CD8-positive, alpha-beta memory T cell (primary cell): Measurements from ENCODE around the gene PACSIN2. TPM values are rescaled to one million over a fixed set of nuclear protein-coding genes. Genes with fewer than 3 reads are reported as not detected.
A peak's percentile ranks its signal among the peaks of the same experiment; 100 is the strongest.
"Not testable (repeated sequence)": the region's sequence is repeated elsewhere in the genome, so short reads cannot be mapped to it uniquely, and the experiment has no call there.

Experiments used
- CTCF ChIA-PET: fragments of 350-600 bp; sonication (Branson Sonifier 250); formaldehyde crosslinking; loops from one replicate; lab custom pipeline; 2021; ENCODE audit warnings: antibody characterized with exemption; lab: Charles Lee
- POLR2A ChIA-PET: fragments of 350-600 bp; sonication (Branson Sonifier 250); formaldehyde crosslinking; loops from one replicate; lab custom pipeline; 2021; ENCODE audit warnings: antibody characterized with exemption; lab: Charles Lee
- DNase-seq, 5 donors: peaks; one replicate each; pipeline versions ENCODE4 v3.0.0 to v3.0.0-alpha.2; 2020 to 2022; ENCODE audit warnings: mixed read lengths in 1 of 5
- H3K27ac ChIP-seq: one replicate; pipeline ENCODE4 v1.7.0; 2013; ENCODE audit warnings: low read depth, mild to moderate bottlenecking, low read length, moderate library complexity
- H3K27me3 ChIP-seq: 2 replicates; pipeline ENCODE4 v1.7.0; 2013; ENCODE audit warnings: low read length, mild to moderate bottlenecking; ENCODE audit not compliant: insufficient read depth, poor library complexity, severe bottlenecking
- H3K36me3 ChIP-seq: 2 replicates; pipeline ENCODE4 v1.7.0; 2013; ENCODE audit warnings: mild to moderate bottlenecking, low read length, moderate library complexity; ENCODE audit not compliant: insufficient read depth
- H3K4me1 ChIP-seq: 2 replicates; pipeline ENCODE4 v1.7.0; 2013; ENCODE audit warnings: mild to moderate bottlenecking, low read length, moderate library complexity; ENCODE audit not compliant: insufficient read depth
- H3K4me3 ChIP-seq: 2 replicates; pipeline ENCODE4 v1.7.0; 2013; ENCODE audit warnings: mild to moderate bottlenecking, low read length
- H3K9me3 ChIP-seq: 2 replicates; pipeline ENCODE4 v1.7.0; 2013; ENCODE audit warnings: mild to moderate bottlenecking, low read length
- H3K27ac Mint-ChIP-seq, 8 donors: one replicate each; pipeline ENCODE4 v1.8.0; 2020 to 2021; ENCODE audit warnings: mixed read lengths in 8 of 8, mild to moderate bottlenecking in 6 of 8, inconsistent platforms in 3 of 8, moderate library complexity in 3 of 8
- H3K27me3 Mint-ChIP-seq, 2 donors: one replicate each; pipeline ENCODE4 v1.8.0; 2020 to 2021; ENCODE audit warnings: mixed read lengths in 2 of 2, mild to moderate bottlenecking in 1 of 2, moderate library complexity in 1 of 2
- H3K36me3 Mint-ChIP-seq, 3 donors: one replicate each; pipeline ENCODE4 v1.8.0; 2020 to 2021; ENCODE audit warnings: mixed read lengths in 3 of 3, inconsistent platforms in 1 of 3, mild to moderate bottlenecking in 1 of 3
- H3K4me1 Mint-ChIP-seq, 3 donors: one replicate each; pipeline ENCODE4 v1.8.0; 2020 to 2021; ENCODE audit warnings: mixed read lengths in 3 of 3, inconsistent platforms in 1 of 3, mild to moderate bottlenecking in 1 of 3
- H3K4me3 Mint-ChIP-seq, 7 donors: one replicate each; pipeline ENCODE4 v1.8.0; 2020 to 2021; ENCODE audit warnings: mixed read lengths in 7 of 7, mild to moderate bottlenecking in 6 of 7, moderate library complexity in 4 of 7, inconsistent platforms in 2 of 7
- H3K9me3 Mint-ChIP-seq, 5 donors: one replicate each; pipeline ENCODE4 v1.8.0; 2020 to 2022; ENCODE audit warnings: mixed read lengths in 5 of 5, mild to moderate bottlenecking in 3 of 5, moderate library complexity in 2 of 5, inconsistent platforms in 1 of 5
- polyA plus RNA-seq: library from polyadenylated mRNA; unstranded; fragments of 300-500 nt; fragmentation: Illumina TruSeq; gene quantifications from one replicate; pipeline ENCODE4 v1.2.3, GENCODE V29; 2021
- total RNA-seq, 2 experiments: library from RNA; stranded (reverse); gene quantifications; one replicate each; pipeline ENCODE4 v1.2.3, GENCODE V29; 2021

PACSIN2 gene
- total and polyA plus RNA-seq, 3 experiments from 2014 or later = 26.3 to 36.5 (median 30.2) TPM

- H3K9me3 ChIP-seq = no peaks in the 10 kb centered on the region
- H3K4me1 ChIP-seq = peaks cover 13% of the 10 kb centered on the region
- H3K4me1 Mint-ChIP-seq = peaks cover 43 to 76% (median 67%) of the 10 kb centered on the region in 3 donors
- H3K27ac ChIP-seq = no peak overlapping the region
- peaks cover 0 to 6% (median 1%) of the 10 kb centered on the region in 3 donors for H3K36me3 Mint-ChIP-seq
- H3K9me3 Mint-ChIP-seq = no peaks in the 10 kb centered on the region
- H3K36me3 ChIP-seq = no peaks in the 10 kb centered on the region
- H3K27me3 ChIP-seq = no peaks in the 10 kb centered on the region
- no peak for DNase-seq
- H3K27ac Mint-ChIP-seq = peak overlapping the region in 5 of 8 donors; percentile 11 to 59 (median 29)
- CTCF ChIA-PET = no interaction called here
- H3K4me3 ChIP-seq = no peak overlapping the region
- no peaks in the 10 kb centered on the region for H3K27me3 Mint-ChIP-seq
- POLR2A ChIA-PET = interaction anchor here (0.5 kb wide), 1 partner anchor 18 kb away, joined by 3 read pairs; no protein-coding TSS in a partner anchor
- H3K4me3 Mint-ChIP-seq = no peak overlapping the region
These were observed 77.6 kb downstream of the PACSIN2 start for GRCh38 chr22:42937164-42937843.

GRCh38 chr22:42936680-42937079 lies 78.3 kb downstream of the PACSIN2 start:
- H3K9me3 Mint-ChIP-seq, H3K36me3 ChIP-seq, H3K27me3 Mint-ChIP-seq, H3K27ac ChIP-seq, H3K9me3 ChIP-seq, H3K27me3 ChIP-seq, CTCF ChIA-PET, H3K4me3 Mint-ChIP-seq, H3K4me3 ChIP-seq, H3K36me3 Mint-ChIP-seq, POLR2A ChIA-PET, DNase-seq: not testable (repeated sequence)
- peaks cover 13% of the 10 kb centered on the region for H3K4me1 ChIP-seq
- Mint-ChIP-seq H3K4me1 (peaks cover 49 to 82% (median 73%) of the 10 kb centered on the region in 3 donors), H3K27ac (peak overlapping the region in 3 of 8 donors; percentile 58 to 85 (median 59))

- Mint-ChIP-seq H3K36me3 (peaks cover 0 to 7% (median 0%) of the 10 kb centered on the region in 3 donors), H3K4me3 (no peak overlapping the region), H3K27me3 (peaks cover 0 to 2% of the 10 kb centered on the region in 2 donors), H3K9me3 (no peaks in the 10 kb centered on the region), H3K27ac (peak overlapping the region in 3 of 8 donors; percentile 2 to 56 (median 46)), H3K4me1 (peaks cover 52 to 82% (median 66%) of the 10 kb centered on the region in 3 donors)
- Histone ChIP-seq H3K9me3 (no peaks in the 10 kb centered on the region), H3K36me3 (no peaks in the 10 kb centered on the region), H3K27me3 (no peaks in the 10 kb centered on the region), H3K4me1 (peaks cover 13% of the 10 kb centered on the region), H3K4me3 (no peak overlapping the region), H3K27ac (no peak overlapping the region)
- CTCF ChIA-PET = interaction anchor here (0.7 kb wide), 1 partner anchor 98 kb away, joined by 3 read pairs; no protein-coding TSS in a partner anchor
- POLR2A ChIA-PET = no interaction called here
- no peak for DNase-seq
These were observed 80.6 kb downstream of the PACSIN2 start for GRCh38 chr22:42934338-42934737.

GRCh38 chr22:42933485-42934091 lies 81.4 kb downstream of the PACSIN2 start:
- H3K27ac Mint-ChIP-seq = peak overlapping the region in 6 of 8 donors; percentile 0 to 83 (median 26)
- Histone ChIP-seq H3K36me3 (no peaks in the 10 kb centered on the region), H3K4me1 (peaks cover 13% of the 10 kb centered on the region), H3K27ac (no peak overlapping the region), H3K4me3 (no peak overlapping the region), H3K9me3 (no peaks in the 10 kb centered on the region), H3K27me3 (no peaks in the 10 kb centered on the region)
- no peak for DNase-seq
- peaks cover 54 to 82% (median 69%) of the 10 kb centered on the region in 3 donors for H3K4me1 Mint-ChIP-seq
- ChIA-PET POLR2A (no interaction called here), CTCF (interaction anchor here (0.6 to 0.7 kb wide), 2 partner anchors 98 to 928 kb away, joined by 3 read pairs; no protein-coding TSS in a partner anchor)
- peaks cover 0 to 2% of the 10 kb centered on the region in 2 donors for H3K27me3 Mint-ChIP-seq
- H3K36me3 Mint-ChIP-seq = peaks cover 0 to 7% (median 2%) of the 10 kb centered on the region in 3 donors
- peak overlapping the region in 3 of 7 donors; percentile 4 to 22 (median 17) for H3K4me3 Mint-ChIP-seq
- H3K9me3 Mint-ChIP-seq = no peaks in the 10 kb centered on the region

GRCh38 chr22:42932857-42933484 lies 82.0 kb downstream of the PACSIN2 start:
- Histone ChIP-seq H3K4me1 (peaks cover 13% of the 10 kb centered on the region), H3K27me3 (no peaks in the 10 kb centered on the region), H3K4me3 (no peak overlapping the region), H3K27ac (no peak overlapping the region), H3K36me3 (no peaks in the 10 kb centered on the region), H3K9me3 (no peaks in the 10 kb centered on the region)
- no peak for DNase-seq
- Mint-ChIP-seq H3K4me1 (peaks cover 50 to 78% (median 64%) of the 10 kb centered on the region in 3 donors), H3K27me3 (peaks cover 0 to 2% of the 10 kb centered on the region in 2 donors), H3K4me3 (no peak overlapping the region), H3K27ac (peak overlapping the region in 3 of 8 donors; percentile 10 to 83 (median 62)), H3K36me3 (peaks cover 0 to 7% (median 2%) of the 10 kb centered on the region in 3 donors), H3K9me3 (no peaks in the 10 kb centered on the region)
- POLR2A ChIA-PET = no interaction called here
- CTCF ChIA-PET = no interaction called here

- no peak overlapping the region for H3K27ac ChIP-seq
- H3K36me3 Mint-ChIP-seq = peaks cover 0 to 6% (median 2%) of the 10 kb centered on the region in 3 donors
- peaks cover 0 to 2% of the 10 kb centered on the region in 2 donors for H3K27me3 Mint-ChIP-seq
- POLR2A ChIA-PET = no interaction called here
- CTCF ChIA-PET = no interaction called here
- no peak for DNase-seq
- no peaks in the 10 kb centered on the region for H3K9me3 Mint-ChIP-seq
- peaks cover 13% of the 10 kb centered on the region for H3K4me1 ChIP-seq
- H3K4me1 Mint-ChIP-seq = peaks cover 42 to 73% (median 56%) of the 10 kb centered on the region in 3 donors
- no peaks in the 10 kb centered on the region for H3K27me3 ChIP-seq
- no peaks in the 10 kb centered on the region for H3K36me3 ChIP-seq
- no peak overlapping the region for H3K4me3 Mint-ChIP-seq
- no peak overlapping the region for H3K4me3 ChIP-seq
- H3K27ac Mint-ChIP-seq = peak overlapping the region in 3 of 8 donors; percentile 9 to 41 (median 38)
- H3K9me3 ChIP-seq = no peaks in the 10 kb centered on the region
These were observed 82.8 kb downstream of the PACSIN2 start for GRCh38 chr22:42932197-42932519.

GRCh38 chr22:42931421-42932196 lies 83.3 kb downstream of the PACSIN2 start:
- H3K36me3 Mint-ChIP-seq = peaks cover 0 to 8% (median 2%) of the 10 kb centered on the region in 3 donors
- ChIA-PET CTCF (no interaction called here), POLR2A (interaction anchor here (0.6 kb wide), 1 partner anchor 57 kb away, joined by 6 read pairs; no protein-coding TSS in a partner anchor)
- Histone ChIP-seq H3K27me3 (no peaks in the 10 kb centered on the region), H3K4me1 (peaks cover 13% of the 10 kb centered on the region), H3K4me3 (no peak overlapping the region), H3K27ac (no peak overlapping the region), H3K36me3 (no peaks in the 10 kb centered on the region), H3K9me3 (no peaks in the 10 kb centered on the region)
- peaks cover 0 to 2% of the 10 kb centered on the region in 2 donors for H3K27me3 Mint-ChIP-seq
- no peak overlapping the region for H3K4me3 Mint-ChIP-seq
- no peaks in the 10 kb centered on the region for H3K9me3 Mint-ChIP-seq
- peaks cover 39 to 73% (median 57%) of the 10 kb centered on the region in 3 donors for H3K4me1 Mint-ChIP-seq
- peak overlapping the region in 5 of 8 donors; percentile 9 to 80 (median 41) for H3K27ac Mint-ChIP-seq
- DNase-seq = no peak
